Pulmonary artery endothelial cell (primary cell): Measurements from ENCODE around the gene SPTLC3. TPM values are rescaled to one million over a fixed set of nuclear protein-coding genes. Genes with fewer than 3 reads are reported as not detected.
A peak's percentile ranks its signal among the peaks of the same experiment; 100 is the strongest.

ENCODE experiments used
- DNase-seq: peaks from one replicate; pipeline ENCODE4 v3.0.0-alpha.2; 2011; ENCODE audit warnings: low read depth, low spot score
- total RNA-seq: library from RNA; depleted of rRNA; stranded (reverse); fragments of >200 nt; gene quantifications from 2 replicates; pipeline ENCODE4 v1.2.3, GENCODE V29; 2014

SPTLC3 gene
- total RNA-seq, 1 donor from 2014 or later, result 0.40 TPM

DNA sequence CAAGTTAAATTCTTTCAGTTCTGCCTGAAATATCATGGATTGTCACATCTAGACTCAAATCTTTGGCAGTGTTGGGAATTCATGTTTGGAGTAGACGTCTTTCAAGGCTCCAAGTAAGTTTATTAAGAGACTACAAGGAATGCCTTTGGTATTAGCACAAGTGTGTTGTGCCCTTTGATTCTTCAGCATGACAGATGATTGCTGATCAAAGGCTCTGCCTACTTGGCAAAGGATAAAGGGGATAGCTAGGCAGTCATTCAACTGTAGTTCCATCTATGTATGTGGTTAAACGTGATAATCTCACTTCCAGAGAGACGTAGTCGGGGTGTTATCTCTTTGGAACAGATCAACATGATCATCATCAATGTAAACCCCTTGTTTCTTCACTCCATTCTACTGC is 86.2 kb downstream of the SPTLC3 start:
- no peak for DNase-seq

GRCh38 chr20:13098720-13099355 is 90.1 kb downstream of the SPTLC3 start:
- DNase-seq, result no peak

DNA sequence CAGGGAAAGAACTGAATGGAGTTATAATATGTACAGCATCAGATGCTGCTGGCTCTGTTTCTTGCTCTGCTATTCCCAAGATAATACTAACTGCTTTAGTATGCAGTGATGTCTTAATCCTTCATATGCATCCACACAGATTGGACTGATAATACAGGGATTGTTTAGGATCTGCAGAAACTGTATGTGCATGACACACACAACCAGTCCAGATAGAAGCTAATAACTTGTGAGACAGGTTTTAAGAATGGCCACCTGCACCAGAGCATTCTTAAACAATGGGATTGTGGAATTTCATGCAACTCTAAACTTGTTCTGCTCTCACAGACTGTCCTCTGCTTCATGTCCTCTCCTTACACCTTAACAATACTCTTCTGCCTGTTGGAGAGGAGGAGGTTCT is 90.9 kb downstream of the SPTLC3 start:
- DNase-seq, result no peak

DNA sequence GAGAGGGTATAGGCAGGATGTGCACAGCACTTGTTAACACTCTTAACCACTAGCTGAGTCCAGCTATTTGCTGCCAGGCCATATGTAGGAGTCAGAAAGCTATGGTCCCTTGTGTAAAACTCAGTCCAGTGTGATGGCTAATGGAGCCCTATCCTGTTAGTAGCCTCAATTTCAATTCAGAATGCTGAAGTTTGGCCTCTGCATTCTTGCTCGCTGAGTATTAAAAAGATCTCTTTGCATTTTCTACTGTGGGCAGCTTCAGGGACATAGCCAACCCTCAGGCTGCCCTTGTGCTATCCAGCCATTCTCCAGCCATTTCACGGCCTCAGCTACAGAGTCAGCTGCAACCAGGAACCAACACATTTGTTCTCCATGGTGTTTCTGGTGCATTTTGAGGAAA is 92.5 kb downstream of the SPTLC3 start:
- DNase-seq, result no peak

DNA sequence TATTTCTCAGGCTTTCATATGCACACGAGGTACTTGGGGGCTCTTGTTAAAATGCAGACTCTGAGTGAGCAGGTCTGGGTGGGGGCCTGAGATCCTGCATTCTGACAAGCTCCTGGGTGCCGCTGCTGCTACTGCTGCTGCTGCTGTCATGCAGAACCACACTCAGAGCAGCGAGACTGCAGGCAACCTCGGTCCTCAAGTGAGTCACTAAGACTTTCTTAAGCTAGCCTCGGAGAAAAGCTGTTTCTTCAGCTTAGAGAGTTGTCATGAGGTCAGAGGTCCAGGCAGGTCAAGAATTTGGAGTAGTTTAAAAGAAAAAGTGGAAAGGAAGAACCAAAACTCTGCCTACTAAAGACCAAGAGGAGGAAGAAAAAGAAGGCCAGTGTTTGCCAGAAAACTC is 92.9 kb downstream of the SPTLC3 start:
- no peak for DNase-seq

- DNase-seq, result no peak
Measured at GRCh38 chr20:13102237-13102636, 93.5 kb downstream of the SPTLC3 start.

DNA sequence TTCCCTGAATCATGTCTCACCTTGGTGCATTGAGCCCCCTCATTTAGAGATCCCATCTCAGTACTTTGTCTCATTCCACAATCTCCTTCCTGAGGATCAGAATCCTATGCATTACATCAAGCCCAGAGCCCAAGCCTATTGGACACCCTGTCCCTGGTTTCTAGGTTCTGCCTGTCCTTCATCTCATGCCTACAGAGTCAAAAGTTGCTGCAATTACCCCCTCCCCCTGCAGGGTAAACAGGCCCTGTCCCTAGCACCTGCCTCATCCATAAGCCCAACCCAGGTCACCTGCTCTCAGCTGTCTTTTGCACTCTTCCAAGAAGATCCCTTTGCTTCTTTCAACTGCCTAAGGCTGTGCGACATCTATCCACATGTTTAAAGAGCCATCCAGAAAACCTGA is 93.9 kb downstream of the SPTLC3 start:
- no peak for DNase-seq

DNA sequence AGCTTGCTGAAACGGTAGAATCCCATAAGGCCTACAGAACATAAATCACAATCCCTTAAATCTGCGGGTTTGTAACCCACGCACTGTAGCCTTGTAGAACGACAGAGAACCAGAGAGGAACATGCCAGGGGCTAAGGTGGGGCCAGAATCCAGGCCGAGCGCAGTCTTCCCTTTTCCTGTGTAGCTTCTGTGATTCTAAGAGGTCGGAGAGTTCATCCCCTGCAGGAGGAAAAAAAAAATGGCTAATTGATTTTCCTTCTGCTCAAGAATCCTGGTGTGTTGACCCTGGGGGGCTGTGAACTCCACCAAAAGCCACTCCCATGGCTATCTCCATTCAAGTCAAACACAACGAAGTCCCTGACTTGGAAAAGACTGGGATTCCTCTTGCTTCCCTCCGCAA is 96.3 kb downstream of the SPTLC3 start:
- DNase-seq, result no peak

DNA sequence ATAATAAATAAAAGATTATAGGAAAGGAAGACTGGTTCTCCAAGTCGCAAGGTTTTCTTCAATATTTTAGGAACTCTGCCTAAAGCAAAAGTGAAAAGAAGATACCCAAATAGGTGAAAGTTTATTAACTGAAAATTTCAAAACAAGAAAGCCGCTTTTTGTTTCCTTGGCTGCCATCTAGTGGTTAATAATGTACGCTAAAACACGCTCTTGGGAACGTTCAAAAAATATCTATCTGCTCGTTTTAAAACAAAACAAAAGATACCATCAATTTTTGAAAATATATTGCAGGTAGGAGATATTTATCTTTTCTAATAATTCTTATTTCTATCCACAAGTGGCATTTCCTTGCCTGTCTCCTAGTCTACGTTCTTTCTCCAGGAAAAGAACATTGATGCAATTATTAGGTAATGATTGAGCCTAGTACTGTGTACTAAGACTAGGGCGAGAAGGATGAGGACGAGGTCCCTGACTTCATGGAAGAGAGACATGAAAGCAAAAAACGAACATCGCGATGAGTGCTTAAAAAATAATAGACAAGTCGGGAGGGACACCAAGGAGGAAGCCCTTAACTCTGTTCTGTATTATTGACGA is 97.2 kb downstream of the SPTLC3 start:
- no peak for DNase-seq

- no peak for DNase-seq
Measured at GRCh38 chr20:13109658-13110057, 100.9 kb downstream of the SPTLC3 start.

GRCh38 chr20:13110796-13111195 is 102.0 kb downstream of the SPTLC3 start:
- DNase-seq, result no peak

DNA sequence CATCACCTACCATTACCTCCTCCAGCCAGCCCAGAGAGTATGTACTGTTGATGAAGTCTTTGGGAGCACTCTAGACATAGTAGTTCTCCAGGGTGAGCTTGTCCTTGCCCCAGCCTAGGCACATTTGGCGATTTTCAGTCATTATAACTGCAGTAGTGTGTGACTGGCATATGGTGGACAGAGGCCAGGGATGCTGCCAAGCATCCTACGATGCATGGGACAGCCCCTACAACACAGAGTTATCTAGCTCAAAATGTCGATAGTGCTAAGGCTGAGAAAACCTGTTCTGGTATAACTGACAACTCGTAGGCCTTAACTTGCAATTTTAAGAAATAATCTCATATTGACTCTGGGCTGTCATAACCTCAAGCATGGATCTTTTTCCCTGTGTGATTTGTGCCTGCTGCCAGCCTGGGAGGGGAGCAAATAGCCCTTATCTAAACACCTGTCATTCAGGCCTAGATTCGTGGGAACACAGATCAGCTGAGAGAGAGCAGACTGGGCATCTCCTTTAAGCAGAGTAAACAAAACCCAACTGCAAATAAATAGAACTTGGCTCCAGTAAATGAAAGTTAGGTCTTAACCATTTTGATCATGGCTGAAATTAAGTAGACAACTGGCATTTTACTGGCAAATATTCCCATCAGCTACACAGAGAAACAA is 102.6 kb downstream of the SPTLC3 start:
- no peak for DNase-seq

GRCh38 chr20:13113731-13114130 is 105.0 kb downstream of the SPTLC3 start:
- DNase-seq, result no peak

- DNase-seq, result no peak
Measured at GRCh38 chr20:13117200-13117599, 108.4 kb downstream of the SPTLC3 start.

DNA sequence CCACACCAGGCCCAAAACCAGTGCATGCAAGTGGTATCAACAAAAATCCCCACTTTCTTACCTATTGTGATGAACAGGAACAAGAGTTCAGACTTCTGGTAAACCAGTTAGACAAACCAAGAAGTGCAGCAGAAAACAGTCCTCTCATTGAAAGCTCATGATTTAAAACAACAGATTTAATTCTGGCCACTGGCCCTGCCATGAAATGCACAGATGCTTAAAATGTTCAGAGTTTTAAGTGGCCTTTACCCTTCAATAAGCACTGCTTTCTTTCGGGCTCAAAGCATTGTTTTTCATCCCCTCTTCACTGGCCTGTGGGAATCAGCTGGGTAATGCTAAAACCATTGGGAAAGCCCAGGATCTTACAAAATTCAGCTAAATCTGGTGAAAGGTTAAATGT is 109.9 kb downstream of the SPTLC3 start:
- no peak for DNase-seq

DNA sequence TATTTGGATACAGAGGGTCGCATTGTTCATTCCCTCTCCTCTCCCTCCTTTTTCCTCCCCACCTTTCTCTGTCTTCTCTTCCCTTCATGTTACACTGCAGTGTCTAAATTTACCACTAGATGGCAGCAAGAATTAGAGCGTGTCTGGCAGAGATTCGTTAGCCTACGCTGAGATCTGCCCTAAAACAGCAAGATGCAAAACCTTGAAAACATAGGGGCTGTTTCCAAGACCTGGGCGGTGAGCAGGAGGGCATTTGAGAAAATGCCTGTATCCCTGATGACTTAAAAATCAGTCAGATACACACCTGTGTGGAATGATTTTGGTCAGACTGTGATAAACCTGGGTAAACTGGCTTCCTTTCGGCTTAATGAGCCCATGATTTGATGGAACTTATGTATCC is 110.8 kb downstream of the SPTLC3 start:
- peak; percentile 3 for DNase-seq

GRCh38 chr20:13120471-13120870 is 111.7 kb downstream of the SPTLC3 start:
- DNase-seq, result no peak

DNA sequence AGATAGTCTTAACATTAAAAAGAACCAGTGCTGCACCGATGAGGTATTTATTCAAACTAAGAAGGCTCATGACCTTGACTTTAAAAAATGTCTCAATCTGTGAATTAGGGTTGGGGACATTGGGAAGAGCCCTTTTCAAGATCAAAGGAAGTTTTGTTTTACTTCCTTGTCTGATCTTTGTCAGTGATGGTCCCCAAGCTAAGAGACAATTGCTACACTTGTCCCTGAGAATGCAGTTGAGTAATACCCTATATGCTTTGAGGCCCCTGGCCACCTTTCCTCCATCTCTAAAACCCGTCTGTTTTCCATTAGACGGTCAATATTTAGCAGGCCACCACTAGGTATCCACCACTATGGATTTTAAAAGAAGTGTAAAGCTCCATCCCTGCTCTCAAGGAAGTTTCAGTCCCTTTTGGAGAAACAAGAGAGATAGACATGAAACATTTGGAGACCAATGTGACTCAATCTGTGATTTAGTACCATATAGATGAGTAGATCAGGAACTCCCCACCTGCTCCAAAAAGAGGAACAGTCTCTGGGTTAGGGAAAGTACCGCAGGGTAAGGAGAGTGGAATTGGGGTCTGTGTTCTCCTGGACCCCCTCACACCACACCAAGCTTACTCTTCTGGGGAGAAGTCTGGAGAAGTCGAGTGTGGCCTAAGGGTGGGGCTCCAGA is 113.2 kb downstream of the SPTLC3 start:
- DNase-seq, result no peak

- DNase-seq, result no peak
Measured at GRCh38 chr20:13125486-13125885, 116.7 kb downstream of the SPTLC3 start.

GRCh38 chr20:13128173-13128572 is 119.4 kb downstream of the SPTLC3 start:
- DNase-seq, result no peak

DNA sequence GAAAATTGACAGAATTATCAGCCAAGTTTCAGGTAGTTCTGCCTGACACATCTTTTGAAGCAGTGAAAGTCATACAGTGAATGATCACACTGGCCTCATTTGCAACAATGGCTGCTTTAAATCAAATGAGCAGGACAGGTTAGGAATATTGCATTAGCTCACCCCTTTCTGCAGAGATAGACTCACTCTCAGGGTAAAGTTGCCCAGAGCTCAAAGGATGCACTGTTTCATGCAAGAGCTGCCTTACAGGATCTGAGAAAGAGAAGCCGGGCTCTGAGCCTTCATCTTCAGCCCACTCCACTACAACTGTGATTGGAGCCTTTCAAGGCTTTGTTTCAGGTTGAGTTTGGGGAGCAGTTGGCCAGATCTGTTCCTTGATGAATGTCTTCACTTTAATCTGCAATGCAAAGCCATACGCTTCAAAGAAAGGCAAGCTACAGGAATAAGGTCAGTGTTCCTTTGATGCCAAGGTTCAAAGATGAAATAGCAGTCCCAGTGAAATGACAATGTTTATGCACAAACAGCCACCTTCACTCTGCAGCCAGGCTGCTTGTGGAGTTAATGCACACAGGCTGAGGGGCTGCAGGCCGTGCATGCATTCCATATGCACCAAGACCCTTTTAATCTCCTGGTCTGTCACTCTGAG is 121.4 kb downstream of the SPTLC3 start:
- no peak for DNase-seq

GRCh38 chr20:13130707-13131103 is 121.9 kb downstream of the SPTLC3 start:
- DNase-seq, result no peak
